Fibroblast of skin of back (primary cell): ENCODE data around the gene SMCR8.
"Not testable (repeated sequence)": the region's sequence is repeated elsewhere in the genome, so short reads cannot be mapped to it uniquely, and the experiment has no call there.

Experiments
- DNase-seq: peaks from one replicate; pipeline ENCODE4 v3.0.0-alpha.2; 2013

SMCR8 gene

GRCh38 chr17:18318117-18318516 lies 3.0 kb downstream of the SMCR8 start:
- no peak for DNase-seq

- DNase-seq: no peak
Observed at GRCh38 chr17:18318771-18319450, 3.8 kb downstream of the SMCR8 start.

GRCh38 chr17:18319604-18320256 lies 4.6 kb downstream of the SMCR8 start:
- peak; percentile 52 for DNase-seq

- no peak for DNase-seq
Observed at GRCh38 chr17:18320301-18320700, 5.2 kb downstream of the SMCR8 start.

- DNase-seq: no peak
Observed at GRCh38 chr17:18321309-18321708, 6.2 kb downstream of the SMCR8 start.

GRCh38 chr17:18322522-18322921 lies 7.4 kb downstream of the SMCR8 start:
- no peak for DNase-seq

- no peak for DNase-seq
Observed at GRCh38 chr17:18323007-18323406, 7.9 kb downstream of the SMCR8 start.

- DNase-seq: no peak
Observed at GRCh38 chr17:18323507-18324139, 8.5 kb downstream of the SMCR8 start.

- DNase-seq: no peak
Observed at GRCh38 chr17:18324140-18325050, 9.3 kb downstream of the SMCR8 start.

GRCh38 chr17:18326039-18326438 lies 10.9 kb downstream of the SMCR8 start:
- no peak for DNase-seq

GRCh38 chr17:18326572-18326971 lies 11.5 kb downstream of the SMCR8 start:
- no peak for DNase-seq

- no peak for DNase-seq
Observed at GRCh38 chr17:18327093-18327492, 12.0 kb downstream of the SMCR8 start.

- DNase-seq: no peak
Observed at GRCh38 chr17:18327556-18327955, 12.5 kb downstream of the SMCR8 start.

- DNase-seq: no peak
Observed at GRCh38 chr17:18328643-18329204, 13.6 kb downstream of the SMCR8 start.

- DNase-seq: no peak
Observed at GRCh38 chr17:18331879-18332278, 16.8 kb downstream of the SMCR8 start.

- no peak for DNase-seq
Observed at GRCh38 chr17:18332909-18333489, 17.9 kb downstream of the SMCR8 start.

GRCh38 chr17:18338158-18338557 lies 23.1 kb downstream of the SMCR8 start:
- not testable (repeated sequence) for DNase-seq

- DNase-seq: no peak
Observed at GRCh38 chr17:18339933-18340332, 24.8 kb downstream of the SMCR8 start.

GRCh38 chr17:18344021-18344420 lies 28.9 kb downstream of the SMCR8 start:
- DNase-seq: no peak

GRCh38 chr17:18353541-18353940 lies 38.4 kb downstream of the SMCR8 start:
- DNase-seq: no peak

GRCh38 chr17:18356624-18357023 lies 41.5 kb downstream of the SMCR8 start:
- no peak for DNase-seq

- no peak for DNase-seq
Observed at GRCh38 chr17:18360518-18360917, 45.4 kb downstream of the SMCR8 start.
